Sigmoid colon (tissue), 7 donors: ENCODE measurements around the gene IFNGR2. TPM values are rescaled to one million over a fixed set of nuclear protein-coding genes. Genes with fewer than 3 reads are reported as not detected.

Source experiments
- DNase-seq: peaks from one replicate; pipeline ENCODE4 v3.0.0-alpha.2; 2019
- H3K27ac ChIP-seq, 4 donors: fragments of 200-600 bp; sonication (generic); one replicate each; pipeline ENCODE4 v1.5.1; 2016 to 2019; ENCODE audit warnings: mild to moderate bottlenecking in 1 of 4
- H3K27me3 ChIP-seq, 3 donors: fragments of 200-600 bp; sonication (generic); one replicate each; pipeline ENCODE4 v1.5.1; 2019; ENCODE audit warnings: mild to moderate bottlenecking in 1 of 3
- H3K36me3 ChIP-seq, 4 donors: fragments of 200-600 bp; sonication (generic); one replicate each; pipeline ENCODE4 v1.5.1; 2016 to 2019
- H3K4me1 ChIP-seq, 4 donors: fragments of 200-600 bp; sonication (generic); one replicate each; pipeline ENCODE4 v1.5.1; 2017 to 2019
- H3K4me3 ChIP-seq, 4 donors: fragments of 200-600 bp; sonication (generic); one replicate each; pipeline ENCODE4 v1.5.1; 2017 to 2019; ENCODE audit warnings: mild to moderate bottlenecking in 2 of 4, moderate library complexity in 1 of 4
- H3K9me3 ChIP-seq, 4 donors: fragments of 200-600 bp in 3 of 4; sonication (generic) in 3 of 4; one replicate each; pipeline versions ENCODE4 v1.5.1 to v1.6.1; 2013 to 2019
- CTCF ChIP-seq, 4 experiments: fragments of 450-650 bp in 3 of 4; fragments of 200-600 bp in 1 of 4; IDR thresholded peaks; one replicate each; pipeline ENCODE4 v1.5.1; 2016 to 2019; ENCODE audit warnings: antibody characterized with exemption in 4 of 4, mild to moderate bottlenecking in 3 of 4, moderate library complexity in 2 of 4
- EP300 ChIP-seq, 4 donors: sonication (generic); formaldehyde crosslinking; IDR thresholded peaks; one replicate each; pipeline ENCODE4 v1.6.1; 2017; ENCODE audit warnings: antibody characterized with exemption in 4 of 4
- POLR2A ChIP-seq, 2 donors: fragments of 450-650 bp; IDR thresholded peaks; one replicate each; pipeline ENCODE4 v1.6.1; 2016; ENCODE audit warnings: antibody characterized with exemption in 2 of 2, mild to moderate bottlenecking in 2 of 2, moderate library complexity in 2 of 2
- POLR2AphosphoS5 ChIP-seq, 4 donors: sonication (generic); formaldehyde crosslinking; IDR thresholded peaks; one replicate each; pipeline ENCODE4 v1.6.1; 2017; ENCODE audit warnings: antibody characterized with exemption in 4 of 4
- WGBS, 2 donors: extraction: QIAGEN DNeasy Blood & Tissue Kit; methylation state at CpG; one replicate each; pipeline ENCODE4 v1.1.7; 2013; 5-methylcytosine and 5-hydroxymethylcytosine counted together
- intact Hi-C: fragments of 100-400 bp; cut with DNase I; formaldehyde crosslinking; loops from one replicate; pipeline ENCODE4 v1.15.1; 2023
- polyA plus RNA-seq, 3 donors: library from polyadenylated mRNA; stranded (reverse); fragments of 200-250 nt; gene quantifications; one replicate each; pipeline ENCODE4 v1.2.3, GENCODE V29; 2013
- total RNA-seq, 4 donors: library from RNA; depleted of rRNA; stranded (reverse); fragments of >200 nt; gene quantifications; one replicate each; pipeline ENCODE4 v1.1.0, GENCODE V29; 2016
- donor health status: healthy with polysubstance abuse.
- donor health status: Bipolar disorder and iron deficiency.
- donor health status: healthy.

Gene IFNGR2
- total and polyA plus RNA-seq, 7 donors, result 34.9 to 178 (median 65.8) TPM

- Histone ChIP-seq H3K4me1 (peaks cover 0 to 7% (median 0%) of the 10 kb centered on the region in 4 donors), H3K27ac (no peak overlapping the region), H3K4me3 (no peak overlapping the region), H3K9me3 (no peaks in the 10 kb centered on the region), H3K27me3 (no peaks in the 10 kb centered on the region), H3K36me3 (peaks cover 0 to 2% (median 0%) of the 10 kb centered on the region in 4 donors)
- 96% methylated on average over 2 of the region's 2 CpGs for WGBS, 2 donors
- no peak for DNase-seq
- TF ChIP-seq POLR2AphosphoS5 (IDR thresholded peaks at IDR 0.05) (no peak), POLR2A (IDR thresholded peaks at IDR 0.05) (no peak), CTCF (IDR thresholded peaks at IDR 0.05) (no peak), EP300 (IDR thresholded peaks at IDR 0.05) (no peak)
- intact Hi-C loops, result no loop called here
Measured at GRCh38 chr21:33470701-33471100, 67.5 kb downstream of the IFNGR2 start.

DNA sequence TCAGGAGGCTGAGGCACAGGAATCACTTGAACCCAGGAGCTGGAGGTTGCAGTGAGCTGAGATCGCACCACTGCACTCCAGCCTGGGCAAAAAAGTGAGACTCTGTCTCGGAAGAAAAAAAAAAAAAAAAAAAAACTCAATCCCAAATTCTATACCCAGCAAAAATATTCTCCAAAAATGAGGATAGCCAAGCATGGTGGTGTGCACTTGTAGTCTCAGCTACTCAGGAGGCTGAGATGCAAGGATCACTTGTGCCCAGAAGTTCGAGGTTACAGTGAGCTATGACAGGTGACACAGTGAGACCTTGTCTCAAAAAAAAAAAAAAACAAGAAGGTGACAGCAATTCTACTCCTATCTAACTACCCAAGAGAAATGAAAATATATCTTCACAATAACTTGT is 70.1 kb downstream of the IFNGR2 start:
- Histone ChIP-seq H3K27me3 (no peaks in the 10 kb centered on the region), H3K4me3 (no peak overlapping the region), H3K27ac (no peak overlapping the region), H3K4me1 (peaks cover 0 to 14% (median 11%) of the 10 kb centered on the region in 4 donors), H3K9me3 (no peaks in the 10 kb centered on the region), H3K36me3 (no peaks in the 10 kb centered on the region)
- WGBS, 2 donors, result 95% methylated on average over 3 of the region's 3 CpGs
- no peak for TF ChIP-seq EP300 (IDR thresholded peaks at IDR 0.05)
- no peak for TF ChIP-seq POLR2A (IDR thresholded peaks at IDR 0.05)
- TF ChIP-seq CTCF (IDR thresholded peaks at IDR 0.05), result no peak
- TF ChIP-seq POLR2AphosphoS5 (IDR thresholded peaks at IDR 0.05), result no peak
- intact Hi-C loops, result no loop called here
- no peak for DNase-seq

DNA sequence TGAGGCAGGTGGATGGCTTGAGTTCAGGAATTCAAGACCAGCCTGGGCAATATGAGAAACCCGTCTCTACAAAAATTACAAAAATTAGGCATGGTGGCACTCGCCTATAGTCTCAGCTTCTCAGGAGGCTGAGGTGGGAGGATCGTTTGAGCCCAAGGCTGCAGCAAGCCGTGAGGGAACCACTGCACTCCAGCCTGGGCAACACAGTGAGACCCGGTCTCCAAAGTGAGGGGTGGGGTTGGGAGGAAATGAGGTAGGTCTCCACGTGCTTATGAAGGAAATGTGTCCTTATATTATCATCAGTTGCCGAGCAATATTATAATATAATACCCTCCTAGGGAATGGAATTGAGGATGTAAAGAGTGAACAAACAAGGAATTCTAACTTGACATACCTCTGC is 73.9 kb downstream of the IFNGR2 start:
- no peak overlapping the region for H3K4me3 ChIP-seq
- no peak overlapping the region for H3K27ac ChIP-seq
- H3K4me1 ChIP-seq, result peaks cover 3 to 21% (median 17%) of the 10 kb centered on the region in 4 donors
- DNase-seq, result no peak
- intact Hi-C loops, result loop anchor here (5.0 kb wide), 1 partner anchor 165 kb away; the partner anchor contains the start of genes CRYZL1 and ITSN1
- no peaks in the 10 kb centered on the region for H3K9me3 ChIP-seq
- 88 to 90% methylated on average over 7 of the region's 7 CpGs for WGBS, 2 donors
- H3K36me3 ChIP-seq, result no peaks in the 10 kb centered on the region
- TF ChIP-seq CTCF (IDR thresholded peaks at IDR 0.05) (no peak), EP300 (IDR thresholded peaks at IDR 0.05) (no peak), POLR2A (IDR thresholded peaks at IDR 0.05) (no peak), POLR2AphosphoS5 (IDR thresholded peaks at IDR 0.05) (no peak)
- H3K27me3 ChIP-seq, result no peaks in the 10 kb centered on the region

GRCh38 chr21:33478182-33478581 is 75.0 kb downstream of the IFNGR2 start:
- no peaks in the 10 kb centered on the region for H3K9me3 ChIP-seq
- H3K36me3 ChIP-seq, result no peaks in the 10 kb centered on the region
- WGBS, 2 donors, result 52 to 67% methylated on average over 9 of the region's 9 CpGs
- H3K4me1 ChIP-seq, result peaks cover 3 to 21% (median 17%) of the 10 kb centered on the region in 4 donors
- H3K27ac ChIP-seq, result peak overlapping the region; percentile 96 to 100 (median 99)
- peak overlapping the region in 3 of 4 donors; percentile 94 to 99 (median 97) for H3K4me3 ChIP-seq
- no peaks in the 10 kb centered on the region for H3K27me3 ChIP-seq
- intact Hi-C loops, result loop anchor here (5.0 kb wide), 1 partner anchor 164 kb away; the partner anchor contains the start of genes CRYZL1 and ITSN1
- no peak for TF ChIP-seq EP300 (IDR thresholded peaks at IDR 0.05)
- TF ChIP-seq CTCF (IDR thresholded peaks at IDR 0.05), result no peak
- TF ChIP-seq POLR2AphosphoS5 (IDR thresholded peaks at IDR 0.05), result no peak
- TF ChIP-seq POLR2A (IDR thresholded peaks at IDR 0.05), result no peak
- no peak for DNase-seq
